ENCODE measurements around the gene DEFB131A.
"Not testable (repeated sequence)": the region's sequence is repeated elsewhere in the genome, so short reads cannot be mapped to it uniquely, and the experiment has no call there.

- TF ChIP-seq CTCF (IDR thresholded peaks at IDR 0.05; ENCODE audit: insufficient read depth, low read length); POLR2AphosphoS5 (IDR thresholded peaks at IDR 0.05; ENCODE audit: low read depth); REST (IDR thresholded peaks at IDR 0.05; ENCODE audit: insufficient replicate concordance, low read depth); GABPA (IDR thresholded peaks at IDR 0.05; ENCODE audit: low read depth): not testable (repeated sequence)
These were observed 49.4 kb downstream of the DEFB131A start for GRCh38 chr4:9493589-9493988.

All from HL-60 (cell line).